Measurements from ENCODE around the gene MRPS24.

DNA sequence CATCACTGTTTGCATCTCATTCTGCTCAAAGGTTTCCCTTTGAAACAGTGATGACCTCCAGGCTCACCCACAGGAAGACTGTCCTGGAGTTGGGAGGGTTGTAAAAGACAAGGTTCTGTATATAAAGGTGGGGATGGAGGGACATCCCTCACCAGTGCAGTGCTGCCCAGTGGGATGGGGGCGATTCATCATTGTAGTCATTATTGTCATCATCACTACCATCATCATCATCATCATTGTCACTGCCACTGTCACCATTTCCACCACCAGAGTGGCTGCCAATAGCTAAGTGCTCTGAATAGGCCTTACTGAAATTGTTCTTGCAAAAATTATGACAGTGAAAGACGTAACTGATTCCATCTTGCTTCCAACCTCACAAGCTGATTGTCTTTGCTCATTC, 24.7 kb downstream of the MRPS24 start:
- TF ChIP-seq, protein P1, sequence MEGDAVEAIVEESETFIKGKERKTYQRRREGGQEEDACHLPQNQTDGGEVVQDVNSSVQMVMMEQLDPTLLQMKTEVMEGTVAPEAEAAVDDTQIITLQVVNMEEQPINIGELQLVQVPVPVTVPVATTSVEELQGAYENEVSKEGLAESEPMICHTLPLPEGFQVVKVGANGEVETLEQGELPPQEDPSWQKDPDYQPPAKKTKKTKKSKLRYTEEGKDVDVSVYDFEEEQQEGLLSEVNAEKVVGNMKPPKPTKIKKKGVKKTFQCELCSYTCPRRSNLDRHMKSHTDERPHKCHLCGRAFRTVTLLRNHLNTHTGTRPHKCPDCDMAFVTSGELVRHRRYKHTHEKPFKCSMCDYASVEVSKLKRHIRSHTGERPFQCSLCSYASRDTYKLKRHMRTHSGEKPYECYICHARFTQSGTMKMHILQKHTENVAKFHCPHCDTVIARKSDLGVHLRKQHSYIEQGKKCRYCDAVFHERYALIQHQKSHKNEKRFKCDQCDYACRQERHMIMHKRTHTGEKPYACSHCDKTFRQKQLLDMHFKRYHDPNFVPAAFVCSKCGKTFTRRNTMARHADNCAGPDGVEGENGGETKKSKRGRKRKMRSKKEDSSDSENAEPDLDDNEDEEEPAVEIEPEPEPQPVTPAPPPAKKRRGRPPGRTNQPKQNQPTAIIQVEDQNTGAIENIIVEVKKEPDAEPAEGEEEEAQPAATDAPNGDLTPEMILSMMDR (IDR thresholded peaks at IDR 0.05 in 2 of 3, conservative IDR thresholded peaks at IDR 0.05 in 1 of 3; ENCODE audit: borderline replicate concordance in 1 of 3, insufficient read depth in 1 of 3, low read depth in 2 of 3, low read length in 2 of 3): no peak
- TF ChIP-seq SIN3A (IDR thresholded peaks at IDR 0.05; ENCODE audit: low read depth): no peak
- TF ChIP-seq EZH2 (IDR thresholded peaks at IDR 0.05): no peak
- no peak for TF ChIP-seq POLR2AphosphoS5 (IDR thresholded peaks at IDR 0.05; ENCODE audit: low read depth, low read length)
- no peak for TF ChIP-seq POLR2A (IDR thresholded peaks at IDR 0.05; ENCODE audit: borderline replicate concordance, extremely low read depth, insufficient read depth, insufficient read length)
- TF ChIP-seq, protein P2, sequence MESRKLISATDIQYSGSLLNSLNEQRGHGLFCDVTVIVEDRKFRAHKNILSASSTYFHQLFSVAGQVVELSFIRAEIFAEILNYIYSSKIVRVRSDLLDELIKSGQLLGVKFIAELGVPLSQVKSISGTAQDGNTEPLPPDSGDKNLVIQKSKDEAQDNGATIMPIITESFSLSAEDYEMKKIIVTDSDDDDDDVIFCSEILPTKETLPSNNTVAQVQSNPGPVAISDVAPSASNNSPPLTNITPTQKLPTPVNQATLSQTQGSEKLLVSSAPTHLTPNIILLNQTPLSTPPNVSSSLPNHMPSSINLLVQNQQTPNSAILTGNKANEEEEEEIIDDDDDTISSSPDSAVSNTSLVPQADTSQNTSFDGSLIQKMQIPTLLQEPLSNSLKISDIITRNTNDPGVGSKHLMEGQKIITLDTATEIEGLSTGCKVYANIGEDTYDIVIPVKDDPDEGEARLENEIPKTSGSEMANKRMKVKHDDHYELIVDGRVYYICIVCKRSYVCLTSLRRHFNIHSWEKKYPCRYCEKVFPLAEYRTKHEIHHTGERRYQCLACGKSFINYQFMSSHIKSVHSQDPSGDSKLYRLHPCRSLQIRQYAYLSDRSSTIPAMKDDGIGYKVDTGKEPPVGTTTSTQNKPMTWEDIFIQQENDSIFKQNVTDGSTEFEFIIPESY (IDR thresholded peaks at IDR 0.05; ENCODE audit: extremely low read depth, insufficient replicate concordance, low read length): no peak
- TF ChIP-seq ZNF274 (IDR thresholded peaks at IDR 0.05; ENCODE audit: low read depth, low read length): no peak
- TF ChIP-seq RAD21 (IDR thresholded peaks at IDR 0.05; ENCODE audit: low read depth): no peak
- TF ChIP-seq CBX3 (IDR thresholded peaks at IDR 0.05; ENCODE audit: low read depth): no peak
- TF ChIP-seq JUND (IDR thresholded peaks at IDR 0.05): no peak
